Activated CD4-positive, alpha-beta T cell treated with anti-CD3 and anti-CD28 coated beads, Interleukin-2, amount 50 U/mL, for 4 hours (primary cell): ENCODE measurements around the gene SLC35E1.

ENCODE experiments used
- DNase-seq, 2 experiments: peaks; one replicate each; pipeline ENCODE4 v3.0.0-alpha.2; 2020

SLC35E1 gene

DNA sequence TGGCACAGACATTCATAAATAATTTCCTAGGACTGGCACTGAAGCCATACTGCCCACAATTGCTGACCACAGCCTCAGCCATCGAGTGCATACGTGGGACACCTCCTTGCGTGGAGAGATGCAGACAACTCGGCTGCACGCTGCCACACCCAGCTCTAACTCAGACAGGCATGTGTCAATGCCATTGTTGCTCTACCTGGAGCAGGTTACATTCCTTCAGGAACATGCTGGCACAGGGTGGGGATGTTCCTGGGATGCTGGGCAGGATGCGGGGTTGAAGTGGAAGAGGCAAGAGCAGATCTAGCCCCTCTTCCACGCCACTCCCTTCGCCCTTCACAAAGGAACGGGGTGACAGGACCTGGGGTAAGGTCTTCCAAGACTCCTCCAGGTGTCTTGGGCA is 24.2 kb upstream of the SLC35E1 start:
- no peak for DNase-seq

DNA sequence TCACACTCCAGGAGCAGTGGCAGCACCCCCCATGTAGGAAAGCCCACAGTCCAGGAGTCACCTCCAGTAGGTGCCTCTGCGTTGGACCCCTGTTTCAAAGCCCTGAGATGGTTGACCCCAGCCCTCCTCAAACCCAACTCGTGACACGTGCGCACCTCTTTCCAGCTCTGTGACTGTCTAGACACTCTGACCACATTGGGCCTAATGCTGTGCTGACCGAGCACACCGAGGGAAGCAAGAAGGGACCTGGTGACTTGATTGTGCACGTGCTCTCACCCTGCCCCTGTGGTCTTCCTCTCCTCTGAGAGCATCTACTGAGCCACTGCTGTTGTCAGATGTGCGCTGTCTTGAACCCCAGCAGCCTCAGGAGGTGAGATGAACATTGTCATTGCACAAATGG is 22.9 kb upstream of the SLC35E1 start:
- no peak for DNase-seq

DNA sequence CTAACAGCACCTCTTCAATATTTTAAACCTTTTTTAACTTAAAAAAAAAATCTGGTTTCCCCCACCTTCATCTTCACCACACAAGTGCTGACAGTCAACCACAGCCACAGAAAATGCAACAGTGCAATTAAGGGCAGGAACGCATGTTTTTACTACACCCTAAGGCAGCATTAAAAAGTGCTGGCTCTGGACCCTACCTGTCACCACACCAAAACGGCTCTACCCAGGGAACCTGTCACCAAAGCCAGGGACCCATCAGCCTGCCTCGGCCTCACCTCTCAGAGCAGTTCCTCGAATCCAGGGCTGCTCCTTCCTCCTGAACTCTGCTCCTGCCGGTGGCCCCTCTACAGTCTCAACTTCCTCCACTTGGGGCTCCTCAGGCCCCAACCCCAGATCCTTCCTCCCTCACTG is 22.5 kb upstream of the SLC35E1 start:
- DNase-seq: no peak

GRCh38 chr19:16594131-16594586 is 21.9 kb upstream of the SLC35E1 start:
- no peak for DNase-seq

GRCh38 chr19:16593181-16593580 is 21.0 kb upstream of the SLC35E1 start:
- no peak for DNase-seq

DNA sequence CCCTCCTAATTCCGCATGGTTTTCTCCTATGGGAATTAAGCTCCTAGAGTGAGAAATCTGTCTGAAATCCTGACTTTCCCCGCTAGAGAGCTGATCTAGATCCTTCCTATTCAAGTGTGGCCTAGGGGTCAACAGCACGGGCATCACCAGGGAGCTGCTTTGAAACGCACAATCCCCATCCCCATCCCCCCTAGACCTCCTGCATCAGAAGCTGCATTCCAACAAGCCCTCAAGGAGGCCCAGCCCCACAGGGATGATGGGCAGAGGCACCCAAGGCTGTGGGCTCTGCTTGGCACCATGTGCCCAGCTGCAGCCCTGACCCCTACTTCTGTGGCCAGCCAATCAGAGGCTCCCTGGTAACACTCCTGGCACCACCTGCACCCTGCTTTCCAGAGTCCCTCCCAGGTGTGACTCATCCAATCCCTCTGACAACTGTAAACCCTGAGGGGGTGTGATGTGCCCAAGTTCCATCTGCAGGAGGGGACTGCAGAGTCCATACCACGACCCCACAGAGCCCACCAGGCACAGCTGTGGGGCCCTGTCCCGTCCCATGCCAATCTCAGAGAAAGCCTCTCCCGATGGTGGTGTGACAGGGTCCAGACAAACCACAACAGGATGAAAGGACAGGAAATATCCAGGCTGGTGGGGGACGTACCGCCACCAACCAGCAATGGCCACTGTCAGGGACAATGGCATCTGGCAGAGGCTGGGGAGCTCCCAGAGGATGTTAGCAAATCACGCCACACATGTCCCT is 19.8 kb upstream of the SLC35E1 start:
- DNase-seq: no peak

- no peak for DNase-seq
These were observed 18.9 kb upstream of the SLC35E1 start for GRCh38 chr19:16590876-16591802.

DNA sequence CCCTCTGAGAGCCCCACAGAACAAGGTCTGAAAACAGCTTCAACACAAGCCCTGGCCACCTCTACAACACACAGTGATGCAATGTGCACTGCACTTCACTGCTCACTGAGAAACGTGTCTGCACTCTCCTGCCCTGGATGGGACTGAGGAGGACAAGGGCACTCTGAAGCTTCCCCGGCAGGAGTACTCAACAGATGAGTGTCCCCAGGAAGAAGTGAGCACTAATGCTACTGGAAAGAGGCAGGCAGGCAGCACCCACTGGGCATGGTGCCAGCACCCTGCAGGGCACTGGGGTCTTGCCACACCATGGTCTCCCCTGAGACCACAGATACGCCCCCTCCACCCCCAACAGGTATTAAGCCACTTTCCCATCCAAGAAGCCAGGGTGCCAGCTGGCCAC is 17.7 kb upstream of the SLC35E1 start:
- no peak for DNase-seq

DNA sequence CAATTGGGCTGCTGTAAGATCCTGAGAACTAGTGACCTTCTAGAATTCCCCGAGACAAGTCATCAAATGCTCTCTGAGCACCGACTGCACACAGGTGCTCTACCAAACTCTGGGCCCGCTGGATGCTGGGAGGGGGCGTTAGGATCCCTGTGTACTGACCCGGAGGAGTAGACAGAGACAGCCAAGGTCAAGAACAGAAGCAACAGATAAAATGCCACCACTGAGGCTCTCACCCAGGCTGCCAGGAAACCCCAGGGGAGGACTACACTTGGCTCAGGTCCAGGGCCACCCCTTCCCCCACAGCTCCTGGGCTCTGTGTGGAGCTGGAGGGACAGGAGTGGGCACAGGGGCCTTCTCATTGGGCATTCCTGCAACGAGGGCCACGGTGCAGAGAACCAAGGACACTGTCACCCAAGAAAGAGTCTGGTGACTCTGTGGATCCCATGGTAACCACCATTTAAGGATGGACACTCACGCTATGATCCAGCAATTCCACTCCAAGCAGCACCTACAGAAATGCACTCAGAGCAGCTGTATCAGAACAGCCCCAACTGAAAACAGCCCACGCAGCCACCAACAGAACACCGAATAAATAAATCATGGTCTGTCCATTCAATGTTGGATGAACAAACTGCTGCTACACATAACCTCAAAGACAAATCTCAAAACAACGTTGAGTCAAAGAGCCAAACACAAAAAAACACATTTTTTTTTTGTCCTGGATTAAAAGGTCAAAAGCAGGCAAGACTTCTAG is 16.8 kb upstream of the SLC35E1 start:
- DNase-seq: no peak

- DNase-seq: peak; percentile 38 to 40
These were observed 15.9 kb upstream of the SLC35E1 start for GRCh38 chr19:16587833-16588823.

DNA sequence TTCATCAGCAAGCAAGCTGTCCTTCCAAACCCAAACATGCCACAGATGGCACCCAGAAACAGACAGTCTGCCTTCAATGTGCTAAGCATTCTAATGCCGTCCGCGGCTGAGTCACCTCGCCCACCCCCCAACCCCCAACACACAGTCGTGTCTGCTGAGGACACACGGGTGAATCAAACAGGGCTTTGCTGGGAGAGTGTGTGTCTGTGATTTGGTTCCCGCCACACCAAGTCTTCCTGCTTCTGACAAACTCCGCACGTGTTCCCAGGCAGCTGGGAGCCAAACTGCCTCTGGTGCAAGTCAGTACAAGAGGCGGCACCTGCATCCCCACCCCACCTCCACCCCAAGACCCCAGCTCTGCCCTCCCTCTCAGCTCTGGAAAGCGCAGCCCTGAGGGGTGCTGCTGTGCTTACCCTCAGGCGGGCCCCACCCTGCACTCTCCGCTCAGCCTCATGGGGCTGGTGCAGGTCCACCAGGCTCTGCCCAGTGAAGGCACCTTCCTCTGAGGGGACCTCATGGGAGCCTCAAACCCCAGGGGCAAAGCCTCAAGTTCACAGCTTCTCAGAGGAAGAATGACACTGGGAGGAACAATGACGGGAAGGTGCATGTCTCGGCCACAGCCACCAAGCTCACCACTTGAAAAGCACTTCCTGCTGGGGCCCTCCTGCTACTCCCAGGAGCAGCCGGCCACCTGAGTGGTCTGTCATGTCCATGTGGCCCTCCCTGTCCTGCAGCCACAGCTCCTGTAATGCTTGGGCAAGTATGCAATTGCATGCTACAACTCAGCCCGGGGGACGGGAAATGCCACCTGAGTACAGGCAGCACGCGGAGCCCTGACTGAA is 15.0 kb upstream of the SLC35E1 start:
- DNase-seq: peak; percentile 73 to 77

DNA sequence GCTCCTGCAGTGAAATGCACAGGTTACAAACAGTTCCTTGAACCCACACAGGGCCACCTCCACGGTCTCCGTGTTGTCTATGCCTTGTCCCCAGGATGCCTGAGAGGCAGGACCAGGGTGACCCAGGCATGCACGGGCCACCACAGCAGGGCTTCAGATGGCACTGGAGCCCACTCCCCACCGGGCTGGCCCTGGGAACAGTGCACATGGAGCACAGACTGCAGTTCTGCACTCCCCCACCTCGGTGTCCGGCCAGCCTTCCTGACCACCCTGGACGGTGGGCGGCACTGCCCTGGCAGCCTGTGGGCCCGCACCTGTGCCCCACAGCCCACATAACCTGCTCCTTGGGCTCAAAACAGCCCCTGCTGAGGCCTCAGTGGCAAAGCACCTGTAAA is 14.3 kb upstream of the SLC35E1 start:
- no peak for DNase-seq

DNA sequence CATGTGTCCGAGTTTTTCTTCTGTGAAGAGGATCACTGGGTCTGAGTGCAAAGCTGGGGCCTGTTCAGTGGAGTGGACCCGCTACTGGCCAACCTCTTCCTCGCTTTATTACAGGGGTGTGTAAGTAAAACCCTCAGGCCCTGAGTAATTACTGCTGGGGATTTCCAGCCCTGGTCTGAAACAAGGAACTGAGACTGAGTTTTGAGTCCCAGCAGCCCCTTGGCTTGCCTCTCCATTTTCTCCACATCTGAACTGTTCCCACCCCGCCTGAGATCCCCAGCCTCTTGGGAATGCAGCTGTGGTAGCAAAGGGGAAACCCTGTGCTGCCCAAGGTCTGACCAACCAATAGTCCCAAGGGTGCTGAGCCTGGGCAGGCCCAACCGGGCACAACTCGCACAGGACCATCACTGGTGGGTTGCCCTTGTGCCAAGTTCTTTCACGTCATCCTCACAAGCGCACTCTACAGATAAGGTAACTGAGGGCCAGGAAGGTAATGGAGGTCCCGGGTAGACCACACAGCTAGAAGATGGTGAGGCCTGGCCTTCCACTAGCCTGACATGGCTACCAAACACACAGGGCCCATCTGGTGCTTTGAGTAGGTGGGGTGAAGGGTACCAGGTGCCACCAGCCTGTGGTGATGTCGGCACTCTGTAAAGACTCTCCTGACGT is 13.7 kb upstream of the SLC35E1 start:
- DNase-seq: no peak

DNA sequence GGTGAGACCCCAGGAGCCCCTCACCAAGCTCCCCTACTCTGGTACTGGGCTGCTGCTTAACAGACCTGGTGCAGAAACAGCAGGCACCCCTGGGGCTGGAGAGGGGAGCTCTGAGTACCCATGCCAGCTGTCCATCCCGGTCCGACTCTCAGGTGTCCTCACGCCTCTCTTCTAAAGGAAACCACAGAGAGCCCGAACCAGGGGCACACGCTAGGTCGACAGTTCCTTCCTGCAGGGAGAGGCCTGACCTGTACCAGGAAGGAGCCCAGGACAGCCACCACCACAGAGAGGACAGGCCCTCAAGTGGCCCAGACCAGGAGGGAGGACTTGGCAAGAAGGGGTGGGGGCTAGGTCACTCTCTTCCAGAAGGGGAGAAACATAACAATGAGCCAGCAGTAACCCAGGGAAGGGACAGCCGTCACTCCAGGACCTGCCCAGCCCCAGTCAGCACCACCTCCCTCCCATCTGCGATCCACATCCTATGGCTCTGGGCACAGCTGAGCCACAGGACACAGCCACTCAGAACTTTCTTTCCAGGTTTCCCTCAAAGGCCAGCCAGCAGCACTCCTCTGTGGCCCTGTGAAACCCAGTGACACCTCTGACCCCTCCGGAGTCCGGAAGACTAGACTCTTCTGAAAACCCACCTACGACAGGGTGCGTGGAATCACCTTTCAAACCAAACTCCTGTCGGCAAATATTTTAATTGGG is 13.0 kb upstream of the SLC35E1 start:
- DNase-seq: no peak

- peak; percentile 83 to 85 for DNase-seq
These were observed 12.3 kb upstream of the SLC35E1 start for GRCh38 chr19:16584248-16585093.

DNA sequence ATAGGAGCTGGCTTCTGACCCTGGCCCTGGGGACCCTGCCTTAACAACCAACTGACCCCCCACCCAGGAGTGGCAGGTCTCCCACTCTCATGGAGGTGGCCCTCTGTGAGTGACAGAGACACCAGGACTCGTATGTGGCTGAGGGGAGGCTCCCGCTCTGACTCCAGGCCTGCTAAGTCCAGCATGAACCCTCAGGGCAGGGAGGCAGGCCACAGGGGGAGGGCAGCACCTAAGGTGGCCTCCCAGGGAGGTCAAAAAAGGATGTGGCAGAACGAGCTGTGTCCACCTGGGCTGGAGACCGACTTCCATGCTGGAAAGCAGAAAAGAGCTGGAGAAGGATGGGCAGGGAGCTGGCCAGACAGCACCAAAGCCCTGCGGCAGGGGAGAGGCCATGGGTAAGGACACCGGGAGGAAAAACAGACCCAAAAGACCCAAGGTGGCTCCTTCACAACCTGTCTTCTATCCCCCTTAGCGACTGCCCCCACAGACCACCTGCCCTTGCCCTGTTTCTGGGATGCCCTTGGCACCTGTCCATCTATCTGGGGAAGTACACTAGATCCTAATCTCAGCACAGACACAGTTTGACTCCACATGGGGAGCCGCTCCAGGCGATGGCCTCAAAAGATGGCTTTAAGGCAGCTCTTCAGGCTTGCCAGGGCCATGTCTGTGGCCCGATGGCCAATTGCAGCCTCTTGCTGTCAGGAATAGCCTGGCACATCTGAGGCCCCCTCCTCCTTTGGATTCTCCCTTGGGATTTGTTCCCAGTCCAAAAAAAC is 10.5 kb upstream of the SLC35E1 start:
- DNase-seq: no peak

DNA sequence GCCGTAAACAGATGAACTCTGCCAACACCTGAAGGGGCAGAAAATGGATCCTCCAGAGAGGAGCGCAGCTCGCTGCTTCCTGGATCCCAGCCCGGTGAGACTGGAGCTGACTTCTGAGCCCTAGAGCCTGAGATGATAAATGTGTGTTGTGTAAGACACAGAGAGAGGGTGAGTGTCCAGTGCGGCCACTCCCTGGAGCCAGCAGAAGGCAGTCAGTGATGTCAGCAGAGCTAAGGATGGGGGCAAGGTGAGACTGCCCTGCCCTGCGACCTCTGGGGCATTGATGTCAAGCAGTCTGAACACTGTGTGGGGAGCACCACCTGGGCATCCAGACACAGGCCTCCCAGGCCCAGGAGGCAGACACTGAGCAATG is 9.7 kb upstream of the SLC35E1 start:
- DNase-seq: no peak
